ENCODE measurements around the gene RBMS3. TPM values are rescaled to one million over a fixed set of nuclear protein-coding genes. Genes with fewer than 3 reads are reported as not detected.
"Not testable (repeated sequence)": the region's sequence is repeated elsewhere in the genome, so short reads cannot be mapped to it uniquely, and the experiment has no call there.

Gene RBMS3
- total and polyA plus RNA-seq, 5 donors from 2014 or later = 5.2 to 18.8 (median 8.5) TPM

GRCh38 chr3:30026851-30027250, 746.0 kb downstream of the RBMS3 start:
- ATAC-seq (ENCODE audit: low read depth in 2 of 2) = no peak
- no peak overlapping the region for H3K27ac ChIP-seq (ENCODE audit: insufficient read depth, low read length, poor library complexity, severe bottlenecking)

GRCh38 chr3:30034246-30034991, 753.5 kb downstream of the RBMS3 start:
- no peak overlapping the region for H3K4me3 Mint-ChIP-seq
- peaks cover 0 to 2% (median 0%) of the 10 kb centered on the region in 7 donors for H3K9me3 Mint-ChIP-seq
- no peak for DNase-seq
- H3K4me3 ChIP-seq (ENCODE audit: low read depth, low read length) = no peak overlapping the region
- no peaks in the 10 kb centered on the region for H3K4me1 ChIP-seq (ENCODE audit: control insufficient read depth, insufficient read depth, low read length, poor library complexity, severe bottlenecking)
- H3K36me3 ChIP-seq (ENCODE audit: control insufficient read depth, insufficient read depth, low read length) = no peaks in the 10 kb centered on the region
- no peak overlapping the region for H3K27ac ChIP-seq (ENCODE audit: insufficient read depth, low read length, poor library complexity, severe bottlenecking)
- H3K27ac Mint-ChIP-seq = no peak overlapping the region
- no peaks in the 10 kb centered on the region for H3K36me3 Mint-ChIP-seq
- no peak for ATAC-seq (ENCODE audit: low read depth in 2 of 2)
- H3K4me1 Mint-ChIP-seq = no peaks in the 10 kb centered on the region
- H3K27me3 ChIP-seq (ENCODE audit: control insufficient read depth, insufficient read depth, low read length) = peaks cover 2% of the 10 kb centered on the region
- no peaks in the 10 kb centered on the region for H3K27me3 Mint-ChIP-seq
- no peaks in the 10 kb centered on the region for H3K9me3 ChIP-seq (ENCODE audit: control insufficient read depth in 2 of 2, low read length in 2 of 2)

More at GRCh38 chr3:30026851-30027250, 746.0 kb downstream of the RBMS3 start:
- Histone ChIP-seq H3K4me1 (ENCODE audit: control insufficient read depth, insufficient read depth, low read length, poor library complexity, severe bottlenecking) (no peaks in the 10 kb centered on the region), H3K9me3 (ENCODE audit: control insufficient read depth in 2 of 2, low read length in 2 of 2) (no peaks in the 10 kb centered on the region), H3K27me3 (ENCODE audit: control insufficient read depth, insufficient read depth, low read length) (no peaks in the 10 kb centered on the region), H3K4me3 (ENCODE audit: low read depth, low read length) (no peak overlapping the region), H3K36me3 (ENCODE audit: control insufficient read depth, insufficient read depth, low read length) (no peaks in the 10 kb centered on the region)
- no peak overlapping the region for H3K27ac Mint-ChIP-seq
- peaks cover 7% of the 10 kb centered on the region for H3K27me3 Mint-ChIP-seq
- no peaks in the 10 kb centered on the region for H3K36me3 Mint-ChIP-seq
- H3K4me1 Mint-ChIP-seq = no peaks in the 10 kb centered on the region
- no peak overlapping the region for H3K4me3 Mint-ChIP-seq
- DNase-seq = no peak
- H3K9me3 Mint-ChIP-seq = peaks cover 0 to 2% (median 0%) of the 10 kb centered on the region in 7 donors

- Mint-ChIP-seq H3K36me3 (no peaks in the 10 kb centered on the region), H3K9me3 (no peaks in the 10 kb centered on the region), H3K4me3 (no peak overlapping the region), H3K4me1 (no peaks in the 10 kb centered on the region), H3K27ac (no peak overlapping the region), H3K27me3 (peaks cover 6% of the 10 kb centered on the region)
- ATAC-seq (ENCODE audit: low read depth in 2 of 2) = no peak
- no peak for DNase-seq
- H3K27me3 ChIP-seq (ENCODE audit: control insufficient read depth, insufficient read depth, low read length) = peaks cover 2% of the 10 kb centered on the region
- H3K4me1 ChIP-seq (ENCODE audit: control insufficient read depth, insufficient read depth, low read length, poor library complexity, severe bottlenecking) = no peaks in the 10 kb centered on the region
- no peaks in the 10 kb centered on the region for H3K36me3 ChIP-seq (ENCODE audit: control insufficient read depth, insufficient read depth, low read length)
- no peaks in the 10 kb centered on the region for H3K9me3 ChIP-seq (ENCODE audit: control insufficient read depth in 2 of 2, low read length in 2 of 2)
- H3K4me3 ChIP-seq (ENCODE audit: low read depth, low read length) = no peak overlapping the region
- H3K27ac ChIP-seq (ENCODE audit: insufficient read depth, low read length, poor library complexity, severe bottlenecking) = no peak overlapping the region
Measured at GRCh38 chr3:30035935-30036567, 755.2 kb downstream of the RBMS3 start.

- no peaks in the 10 kb centered on the region for H3K9me3 Mint-ChIP-seq
- H3K27ac Mint-ChIP-seq = no peak overlapping the region
- Histone ChIP-seq H3K4me1 (ENCODE audit: control insufficient read depth, insufficient read depth, low read length, poor library complexity, severe bottlenecking) (no peaks in the 10 kb centered on the region), H3K4me3 (ENCODE audit: low read depth, low read length) (no peak overlapping the region), H3K36me3 (ENCODE audit: control insufficient read depth, insufficient read depth, low read length) (no peaks in the 10 kb centered on the region), H3K27me3 (ENCODE audit: control insufficient read depth, insufficient read depth, low read length) (peaks cover 2% of the 10 kb centered on the region), H3K27ac (ENCODE audit: insufficient read depth, low read length, poor library complexity, severe bottlenecking) (no peak overlapping the region), H3K9me3 (ENCODE audit: control insufficient read depth in 2 of 2, low read length in 2 of 2) (no peaks in the 10 kb centered on the region)
- DNase-seq = no peak
- peaks cover 0 to 3% (median 0%) of the 10 kb centered on the region in 4 donors for H3K4me1 Mint-ChIP-seq
- H3K27me3 Mint-ChIP-seq = peaks cover 9% of the 10 kb centered on the region
- no peak overlapping the region for H3K4me3 Mint-ChIP-seq
- no peaks in the 10 kb centered on the region for H3K36me3 Mint-ChIP-seq
- ATAC-seq (ENCODE audit: low read depth in 2 of 2) = no peak
Measured at GRCh38 chr3:30040126-30040525, 759.3 kb downstream of the RBMS3 start.

GRCh38 chr3:30041481-30041880, 760.6 kb downstream of the RBMS3 start:
- H3K27ac Mint-ChIP-seq; ATAC-seq (ENCODE audit: low read depth in 2 of 2); H3K9me3 Mint-ChIP-seq; H3K4me1 Mint-ChIP-seq; H3K36me3 Mint-ChIP-seq; H3K27ac ChIP-seq (ENCODE audit: insufficient read depth, low read length, poor library complexity, severe bottlenecking); H3K27me3 Mint-ChIP-seq; H3K4me3 Mint-ChIP-seq; H3K9me3 ChIP-seq (ENCODE audit: control insufficient read depth in 2 of 2, low read length in 2 of 2); DNase-seq; H3K36me3 ChIP-seq (ENCODE audit: control insufficient read depth, insufficient read depth, low read length); H3K4me3 ChIP-seq (ENCODE audit: low read depth, low read length); H3K27me3 ChIP-seq (ENCODE audit: control insufficient read depth, insufficient read depth, low read length); H3K4me1 ChIP-seq (ENCODE audit: control insufficient read depth, insufficient read depth, low read length, poor library complexity, severe bottlenecking): not testable (repeated sequence)

GRCh38 chr3:30042274-30042859, 761.5 kb downstream of the RBMS3 start:
- Histone ChIP-seq H3K27ac (ENCODE audit: insufficient read depth, low read length, poor library complexity, severe bottlenecking) (no peak overlapping the region), H3K36me3 (ENCODE audit: control insufficient read depth, insufficient read depth, low read length) (no peaks in the 10 kb centered on the region), H3K4me3 (ENCODE audit: low read depth, low read length) (no peak overlapping the region), H3K27me3 (ENCODE audit: control insufficient read depth, insufficient read depth, low read length) (no peaks in the 10 kb centered on the region), H3K4me1 (ENCODE audit: control insufficient read depth, insufficient read depth, low read length, poor library complexity, severe bottlenecking) (no peaks in the 10 kb centered on the region), H3K9me3 (ENCODE audit: control insufficient read depth in 2 of 2, low read length in 2 of 2) (no peaks in the 10 kb centered on the region)
- peak; percentile 30 to 77 (median 50) for DNase-seq
- H3K27ac Mint-ChIP-seq = no peak overlapping the region
- no peaks in the 10 kb centered on the region for H3K36me3 Mint-ChIP-seq
- no peak overlapping the region for H3K4me3 Mint-ChIP-seq
- H3K27me3 Mint-ChIP-seq = peaks cover 9% of the 10 kb centered on the region
- peaks cover 0 to 3% (median 0%) of the 10 kb centered on the region in 4 donors for H3K4me1 Mint-ChIP-seq
- no peaks in the 10 kb centered on the region for H3K9me3 Mint-ChIP-seq
- no peak for ATAC-seq (ENCODE audit: low read depth in 2 of 2)

- no peak overlapping the region for H3K27ac ChIP-seq (ENCODE audit: insufficient read depth, low read length, poor library complexity, severe bottlenecking)
- no peaks in the 10 kb centered on the region for H3K36me3 ChIP-seq (ENCODE audit: control insufficient read depth, insufficient read depth, low read length)
- no peak for ATAC-seq (ENCODE audit: low read depth in 2 of 2)
- no peaks in the 10 kb centered on the region for H3K9me3 ChIP-seq (ENCODE audit: control insufficient read depth in 2 of 2, low read length in 2 of 2)
- Mint-ChIP-seq H3K36me3 (no peaks in the 10 kb centered on the region), H3K27me3 (peaks cover 9% of the 10 kb centered on the region), H3K4me1 (peaks cover 0 to 3% (median 0%) of the 10 kb centered on the region in 4 donors), H3K27ac (no peak overlapping the region), H3K9me3 (no peaks in the 10 kb centered on the region), H3K4me3 (no peak overlapping the region)
- no peak overlapping the region for H3K4me3 ChIP-seq (ENCODE audit: low read depth, low read length)
- no peaks in the 10 kb centered on the region for H3K4me1 ChIP-seq (ENCODE audit: control insufficient read depth, insufficient read depth, low read length, poor library complexity, severe bottlenecking)
- no peak for DNase-seq
- H3K27me3 ChIP-seq (ENCODE audit: control insufficient read depth, insufficient read depth, low read length) = no peaks in the 10 kb centered on the region
Measured at GRCh38 chr3:30042916-30043555, 762.2 kb downstream of the RBMS3 start.

Data from CD4-positive, CD25-positive, alpha-beta regulatory T cell (primary cell).